Neuron (in vitro differentiated cells): Measurements from ENCODE around the gene ZBTB46.

Experiments
- H2AFZ ChIP-seq: one replicate; pipeline ENCODE4 v1.6.1; 2013; ENCODE audit warnings: low read depth, mild to moderate bottlenecking, inconsistent platforms, low read length, moderate library complexity
- H3K27me3 ChIP-seq: one replicate; pipeline ENCODE4 v1.6.1; 2013; ENCODE audit warnings: low read length; ENCODE audit not compliant: insufficient read depth
- H3K36me3 ChIP-seq: one replicate; pipeline ENCODE4 v1.6.1; 2013; ENCODE audit warnings: low read length; ENCODE audit not compliant: insufficient read depth
- H3K4me1 ChIP-seq: one replicate; pipeline ENCODE4 v1.6.1; 2013; ENCODE audit warnings: low read length; ENCODE audit not compliant: insufficient read depth
- H3K4me3 ChIP-seq: 2 replicates; pipeline ENCODE4 v1.5.1; 2013; ENCODE audit warnings: mild to moderate bottlenecking, low read length, moderate library complexity
- H3K9me3 ChIP-seq: one replicate; pipeline ENCODE4 v1.6.1; 2013; ENCODE audit warnings: low read length

ZBTB46 gene

DNA sequence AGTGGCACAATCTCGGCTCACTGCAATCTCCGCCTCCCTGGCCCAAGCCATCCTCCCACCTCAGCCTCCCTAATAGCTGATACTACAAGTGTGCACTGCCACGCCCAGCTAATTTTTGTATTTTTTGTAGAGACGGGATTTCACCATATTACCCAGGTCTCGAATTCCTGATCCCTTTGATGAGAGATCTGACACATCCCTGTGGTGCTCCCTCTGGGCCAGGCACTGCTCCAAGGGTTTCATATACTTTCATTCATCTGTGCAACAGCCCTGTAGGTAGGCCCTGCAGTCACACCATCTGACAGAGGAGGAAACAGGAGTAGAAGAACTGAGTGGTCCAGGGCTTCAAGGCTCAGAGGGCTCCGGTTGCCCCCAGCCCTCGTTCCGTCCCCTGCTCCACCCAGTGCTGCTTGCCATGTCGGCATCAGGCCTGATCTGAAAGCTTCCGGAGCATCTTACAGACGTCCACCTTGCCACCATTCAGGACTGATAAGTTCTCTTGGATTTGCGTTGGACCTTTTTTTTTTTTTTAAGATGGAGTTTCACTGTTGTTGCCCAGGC lies 119.9 kb downstream of the ZBTB46 start:
- Histone ChIP-seq H3K4me1 (peaks cover 20% of the 10 kb centered on the region), H2AFZ (no peak overlapping the region), H3K27me3 (no peaks in the 10 kb centered on the region), H3K4me3 (no peak overlapping the region), H3K9me3 (peaks cover 21% of the 10 kb centered on the region), H3K36me3 (peaks cover 48% of the 10 kb centered on the region)

DNA sequence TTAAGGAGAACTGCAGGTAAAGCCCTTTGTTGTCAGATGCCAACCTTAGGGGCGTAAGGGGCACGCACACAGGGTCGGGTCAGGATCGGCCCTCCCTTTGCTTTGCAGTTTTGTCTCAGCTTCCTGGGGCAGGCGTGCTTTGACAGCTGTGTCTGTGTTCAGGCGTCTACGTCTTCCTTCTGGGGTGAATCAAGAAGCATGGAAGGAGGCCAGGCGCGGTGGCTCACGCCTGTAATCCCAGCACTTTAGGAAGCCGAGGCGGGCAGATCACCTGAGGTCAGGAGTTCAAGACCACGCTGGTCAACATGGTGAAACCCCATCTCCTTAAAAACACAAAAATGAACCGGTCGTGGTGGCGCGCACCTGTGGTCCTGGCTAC lies 121.9 kb downstream of the ZBTB46 start:
- peaks cover 20% of the 10 kb centered on the region for H3K4me1 ChIP-seq
- peaks cover 57% of the 10 kb centered on the region for H3K36me3 ChIP-seq
- no peak overlapping the region for H2AFZ ChIP-seq
- H3K27me3 ChIP-seq = no peaks in the 10 kb centered on the region
- H3K4me3 ChIP-seq = peak overlapping the region; percentile 63
- H3K9me3 ChIP-seq = peaks cover 13% of the 10 kb centered on the region

DNA sequence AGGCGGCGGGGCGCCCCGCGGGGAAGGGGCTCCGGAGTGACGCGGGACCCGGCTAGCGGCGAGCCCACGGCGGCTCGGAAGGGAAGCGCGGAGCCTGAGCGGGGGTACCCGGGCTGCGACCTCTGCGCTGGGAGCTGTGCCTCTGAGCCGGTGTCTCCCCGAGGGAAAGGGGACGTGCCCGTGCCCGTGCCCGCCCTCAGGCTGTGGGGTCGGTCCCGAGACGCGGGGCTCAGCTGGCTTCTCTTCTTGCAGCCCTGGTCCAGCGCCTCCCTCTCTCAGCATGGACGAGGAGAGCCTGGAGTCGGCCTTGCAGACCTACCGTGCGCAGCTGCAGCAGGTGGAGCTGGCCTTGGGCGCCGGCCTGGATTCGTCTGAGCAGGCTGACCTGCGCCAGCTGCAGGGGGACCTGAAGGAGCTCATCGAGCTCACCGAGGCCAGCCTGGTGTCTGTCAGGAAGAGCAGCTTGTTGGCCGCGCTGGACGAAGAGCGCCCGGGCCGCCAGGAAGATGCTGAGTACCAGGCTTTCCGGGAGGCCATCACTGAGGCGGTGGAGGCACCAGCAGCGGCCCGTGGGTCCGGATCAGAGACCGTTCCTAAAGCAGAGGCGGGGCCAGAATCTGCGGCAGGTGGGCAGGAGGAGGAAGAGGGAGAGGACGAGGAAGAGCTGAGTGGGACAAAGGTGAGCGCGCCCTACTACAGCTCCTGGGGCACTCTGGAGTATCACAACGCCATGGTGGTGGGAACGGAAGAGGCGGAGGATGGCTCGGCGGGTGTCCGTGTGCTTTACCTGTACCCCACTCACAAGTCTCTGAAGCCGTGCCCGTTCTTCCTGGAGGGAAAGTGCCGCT lies 122.5 kb downstream of the ZBTB46 start:
- Histone ChIP-seq H3K27me3 (no peaks in the 10 kb centered on the region), H3K36me3 (peaks cover 62% of the 10 kb centered on the region), H3K4me3 (peak overlapping the region; percentile 63), H2AFZ (no peak overlapping the region), H3K4me1 (peaks cover 20% of the 10 kb centered on the region), H3K9me3 (peaks cover 13% of the 10 kb centered on the region)

DNA sequence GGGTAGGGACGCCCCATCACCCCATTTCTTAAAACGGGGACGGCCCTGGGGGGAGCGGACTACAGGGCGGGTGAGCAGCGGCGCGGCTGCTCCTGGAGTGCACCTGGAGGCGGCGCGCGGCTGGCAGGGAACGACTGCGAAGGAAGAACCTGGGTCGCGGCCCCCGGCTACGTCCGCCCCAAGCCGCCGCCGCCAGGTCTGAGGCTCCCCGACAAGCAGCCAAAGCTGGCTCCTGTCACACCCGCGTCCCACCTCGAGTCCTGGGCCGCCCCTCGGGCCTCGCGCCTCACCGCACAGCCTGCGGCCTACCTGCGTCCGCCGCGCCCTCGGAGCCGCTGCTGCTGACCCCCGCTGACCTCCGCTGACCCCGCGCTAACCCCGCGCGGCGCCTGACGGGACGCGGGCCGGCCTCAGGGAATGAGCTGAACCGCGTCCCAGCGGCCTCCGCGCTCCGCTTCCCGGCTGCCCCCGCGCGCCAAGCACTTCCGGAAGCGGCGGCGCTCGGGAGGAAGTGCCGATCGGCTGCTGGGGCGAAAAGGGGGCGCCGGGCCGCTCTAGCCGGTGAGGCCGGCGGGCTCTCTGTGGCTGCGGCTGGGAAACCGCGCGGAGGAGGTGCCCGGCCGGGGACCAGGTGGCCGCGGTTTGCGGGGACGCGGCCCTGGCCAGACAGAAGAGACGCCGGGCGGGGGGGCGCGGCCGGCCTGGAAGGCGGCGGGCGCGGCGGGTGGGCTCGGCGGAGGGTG lies 123.3 kb downstream of the ZBTB46 start, which contains the start of the genes ARFRP1 and ZGPAT:
Gene ARFRP1 (minus strand): TSS at position 419 of the 743 bp plus-strand sequence. CDS start 885 bp downstream, outside the sequence.
Gene ZGPAT (plus strand): TSS at position 482 of the 743 bp plus-strand sequence. CDS start 542 bp downstream, outside the sequence.
- Histone ChIP-seq H3K9me3 (peaks cover 12% of the 10 kb centered on the region), H2AFZ (peak within 1 kb of the TSS; percentile 68), H3K36me3 (peaks cover 55% of the 10 kb centered on the region), H3K4me3 (peak within 1 kb of the TSS; percentile 63), H3K4me1 (peaks cover 20% of the 10 kb centered on the region), H3K27me3 (no peaks in the 10 kb centered on the region)

DNA sequence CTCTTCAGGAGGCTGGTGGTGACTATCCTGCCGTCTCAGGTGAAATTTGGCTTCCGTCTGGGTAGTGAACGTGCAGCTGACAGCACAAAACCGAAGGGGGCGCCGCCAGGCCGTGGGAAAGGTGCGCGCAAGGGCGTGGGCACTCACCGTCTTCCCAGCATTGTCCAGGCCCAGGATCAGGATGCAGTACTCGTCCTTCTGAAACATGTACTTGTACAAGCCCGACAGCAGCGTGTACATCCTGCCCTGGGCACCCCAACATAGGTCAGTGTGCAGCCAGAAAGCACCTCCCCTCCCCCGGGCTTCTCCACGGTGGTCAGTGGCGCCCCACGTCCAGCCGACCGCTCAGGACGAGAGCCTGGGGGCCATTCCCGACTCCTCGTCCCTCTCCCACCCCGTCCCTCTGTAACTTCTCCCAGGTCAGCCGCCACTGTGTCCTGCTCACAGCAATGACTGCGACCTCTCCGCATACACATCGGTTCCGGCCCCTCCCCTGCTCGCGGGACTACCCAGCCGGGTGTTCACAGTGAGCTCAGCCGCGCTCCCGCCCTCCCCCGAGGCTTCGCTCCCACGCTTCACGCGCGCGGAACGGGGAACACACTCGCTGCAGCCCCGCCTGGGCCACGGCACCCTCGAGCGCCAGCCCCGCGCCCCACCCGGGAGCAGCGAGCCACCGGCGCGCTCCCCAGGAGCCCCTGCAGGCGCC lies 124.1 kb downstream of the ZBTB46 start:
- peaks cover 49% of the 10 kb centered on the region for H3K36me3 ChIP-seq

DNA sequence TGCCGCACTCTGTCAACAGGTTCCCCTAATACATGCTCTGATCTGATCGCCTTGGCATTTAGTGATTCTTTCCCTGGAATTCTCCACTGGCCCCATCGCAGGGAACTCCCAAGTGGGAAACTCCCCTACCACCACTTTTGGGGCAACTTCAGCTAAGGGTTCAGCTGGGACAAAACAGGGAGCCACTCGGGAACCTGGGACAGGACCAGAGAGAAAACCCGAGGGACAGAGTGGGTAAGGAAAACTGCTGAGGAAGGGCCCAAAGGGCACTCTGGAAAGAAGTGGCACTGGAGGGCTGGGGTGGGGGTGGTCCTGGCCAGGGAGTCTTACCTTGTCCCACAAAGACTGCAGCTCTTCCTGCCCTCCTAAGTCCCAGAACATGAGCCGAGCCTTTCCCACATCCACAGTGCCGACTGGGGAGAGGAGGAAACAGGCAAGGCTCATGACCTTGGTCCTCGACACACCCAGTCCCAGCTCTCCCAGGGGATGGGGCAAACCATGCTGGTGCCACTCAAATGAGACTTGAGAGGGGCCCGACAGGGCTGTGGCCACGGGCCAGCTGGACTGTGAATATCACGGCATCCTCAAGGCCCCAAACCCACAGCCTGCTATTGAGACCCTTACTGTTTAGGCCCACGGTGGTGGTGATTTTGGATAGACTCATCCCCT lies 124.9 kb downstream of the ZBTB46 start:
- Histone ChIP-seq H3K36me3 (peaks cover 40% of the 10 kb centered on the region), H3K4me1 (peaks cover 20% of the 10 kb centered on the region), H2AFZ (no peak overlapping the region), H3K9me3 (peaks cover 2% of the 10 kb centered on the region), H3K27me3 (no peaks in the 10 kb centered on the region), H3K4me3 (peak overlapping the region; percentile 63)

More for the DNA sequence above, 124.1 kb downstream of the ZBTB46 start:
- Histone ChIP-seq H2AFZ (peak overlapping the region; percentile 68), H3K4me3 (peak overlapping the region; percentile 63), H3K9me3 (peaks cover 6% of the 10 kb centered on the region), H3K4me1 (peaks cover 20% of the 10 kb centered on the region), H3K27me3 (no peaks in the 10 kb centered on the region)

DNA sequence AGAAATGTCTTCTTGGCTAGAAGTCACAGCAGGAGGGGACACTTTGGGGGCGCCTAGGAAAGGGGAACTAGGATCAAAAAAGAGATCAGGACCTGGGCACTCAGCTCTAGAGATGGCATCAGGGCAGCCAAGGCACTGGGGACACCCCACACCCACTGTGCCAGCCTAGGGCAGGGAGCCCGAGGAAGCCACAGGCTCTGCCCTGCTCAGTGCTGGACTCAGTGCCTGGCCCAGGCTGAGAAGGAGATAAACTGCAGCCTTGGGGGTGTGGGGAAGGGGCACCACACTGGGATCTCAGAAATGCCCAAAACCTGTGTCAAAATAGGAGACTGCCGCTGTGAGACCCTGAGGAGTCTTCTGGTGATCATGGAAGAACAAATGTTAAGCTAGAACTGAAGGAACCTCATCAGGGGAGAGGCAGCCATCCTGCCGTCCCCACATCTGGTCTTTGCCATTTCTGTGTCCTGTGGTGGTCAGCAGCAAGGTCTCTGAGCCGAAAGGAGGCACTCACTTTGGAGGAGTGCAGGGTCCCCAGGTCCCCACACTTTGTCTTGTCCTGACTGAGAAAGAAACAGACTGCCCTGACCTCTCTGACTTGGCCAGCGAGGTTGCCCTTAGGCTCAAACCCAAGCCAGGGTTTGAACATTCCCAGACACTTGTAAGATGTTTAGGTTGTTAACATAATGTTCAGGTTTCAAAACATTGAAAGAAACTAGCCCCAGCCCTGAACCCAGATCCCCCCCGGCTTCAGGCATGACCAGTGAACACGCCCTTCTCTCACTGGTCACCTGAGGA lies 125.6 kb downstream of the ZBTB46 start:
- Histone ChIP-seq H3K36me3 (peaks cover 36% of the 10 kb centered on the region), H3K27me3 (no peaks in the 10 kb centered on the region), H3K9me3 (no peaks in the 10 kb centered on the region), H2AFZ (no peak overlapping the region), H3K4me1 (peaks cover 20% of the 10 kb centered on the region), H3K4me3 (no peak overlapping the region)

DNA sequence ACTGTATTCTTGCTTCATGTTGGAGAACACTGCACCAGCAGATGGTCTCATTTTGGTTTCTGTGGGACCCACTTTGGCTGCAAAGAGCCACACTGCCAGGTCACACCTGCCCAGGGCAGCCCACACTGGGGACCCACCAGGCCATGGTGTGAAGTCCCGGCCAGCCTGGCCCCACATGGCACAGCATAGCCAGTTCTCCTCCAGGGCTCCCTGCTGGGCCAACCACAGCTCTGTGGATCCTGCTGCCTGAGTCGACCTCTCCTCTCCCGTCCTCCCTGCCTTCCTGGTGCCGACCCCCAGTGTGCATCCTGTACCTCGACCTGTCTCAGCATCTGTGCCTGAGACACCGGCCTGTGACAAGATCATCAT lies 126.3 kb downstream of the ZBTB46 start:
- H3K4me3 ChIP-seq = no peak overlapping the region
- H3K9me3 ChIP-seq = no peaks in the 10 kb centered on the region
- peaks cover 39% of the 10 kb centered on the region for H3K36me3 ChIP-seq
- no peaks in the 10 kb centered on the region for H3K27me3 ChIP-seq
- peaks cover 22% of the 10 kb centered on the region for H3K4me1 ChIP-seq
- no peak overlapping the region for H2AFZ ChIP-seq

DNA sequence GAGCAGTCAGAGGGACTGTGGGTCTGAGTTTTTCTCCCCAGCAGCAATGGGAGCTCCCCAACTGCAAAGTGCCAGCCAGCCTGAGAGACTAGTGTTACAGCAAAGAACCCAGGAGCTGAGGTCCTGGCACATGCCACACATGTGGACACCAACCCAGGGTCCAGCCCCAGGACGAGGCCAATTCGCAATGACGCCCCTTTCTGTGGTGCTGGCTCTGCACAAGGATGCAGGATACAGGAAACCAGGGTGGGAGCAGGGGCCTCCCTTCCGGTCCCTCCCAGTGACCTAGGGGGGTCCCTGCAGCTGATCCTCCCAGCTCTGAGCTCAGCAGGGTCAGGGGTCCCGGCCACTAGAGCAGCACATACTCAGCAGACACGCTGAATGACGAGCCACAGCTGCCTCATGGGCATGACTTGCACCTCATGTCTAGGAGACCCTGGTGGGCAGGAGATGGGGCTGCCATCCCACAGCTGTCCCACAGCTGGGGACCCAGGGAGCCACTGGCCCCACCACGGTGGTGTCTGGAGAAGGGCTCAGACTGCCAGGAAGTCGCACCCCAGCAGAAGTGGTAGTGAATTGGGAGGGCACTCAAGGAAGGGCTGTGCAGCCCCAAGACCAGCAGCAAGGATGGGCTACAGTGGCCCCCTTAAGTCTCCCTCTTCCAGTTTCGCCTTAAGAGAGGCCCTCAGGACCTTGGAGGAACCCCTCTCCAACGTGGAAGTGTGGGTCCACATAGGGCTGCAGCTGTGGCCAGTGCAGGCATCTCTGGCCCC lies 126.9 kb downstream of the ZBTB46 start:
- Histone ChIP-seq H3K4me1 (peaks cover 22% of the 10 kb centered on the region), H2AFZ (no peak overlapping the region), H3K9me3 (no peaks in the 10 kb centered on the region), H3K27me3 (no peaks in the 10 kb centered on the region), H3K4me3 (no peak overlapping the region), H3K36me3 (peaks cover 35% of the 10 kb centered on the region)

DNA sequence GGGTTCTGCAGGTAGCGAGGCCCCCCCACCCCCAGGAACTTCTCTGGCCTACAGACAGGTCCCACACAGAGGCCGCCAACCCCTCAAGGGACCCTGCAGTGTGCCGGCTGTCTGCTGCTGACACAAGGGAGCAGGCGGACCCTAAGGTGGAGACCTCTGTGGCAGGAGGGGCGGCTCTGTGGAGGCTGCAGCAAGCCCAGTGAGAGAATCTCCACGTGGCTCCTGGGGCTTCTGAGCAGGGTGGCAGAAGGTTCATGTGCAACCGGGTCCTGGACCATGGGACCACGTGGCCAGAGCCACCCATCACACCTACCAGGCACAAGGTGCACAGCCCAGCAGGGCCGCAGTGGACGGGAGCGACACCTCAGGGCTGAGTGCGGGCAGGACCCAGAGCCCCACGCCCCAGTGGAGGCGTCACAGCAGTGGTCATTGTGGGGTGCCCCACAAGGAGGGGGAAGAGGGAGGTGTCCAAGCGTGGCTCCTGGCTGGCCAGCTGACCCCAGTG lies 127.5 kb downstream of the ZBTB46 start:
- Histone ChIP-seq H3K4me1 (peaks cover 16% of the 10 kb centered on the region), H3K36me3 (peaks cover 31% of the 10 kb centered on the region), H3K27me3 (no peaks in the 10 kb centered on the region), H3K9me3 (no peaks in the 10 kb centered on the region), H2AFZ (no peak overlapping the region), H3K4me3 (no peak overlapping the region)
